H1 (cell line): ENCODE data around the gene ENTPD8. TPM values are rescaled to one million over a fixed set of nuclear protein-coding genes. Genes with fewer than 3 reads are reported as not detected.

Source experiments
- ATF3 ChIP-seq: IDR thresholded peaks from 2 replicates; pipeline ENCODE4 v1.6.1; 2011; ENCODE audit warnings: low read depth, mild to moderate bottlenecking, low read length; ENCODE audit not compliant: insufficient read depth
- BACH1 ChIP-seq: IDR thresholded peaks from 2 replicates; pipeline ENCODE4 v1.6.1; 2012; ENCODE audit warnings: low read length, improper control_type of control experiment
- JUND ChIP-seq: IDR thresholded peaks from 2 replicates; pipeline ENCODE4 v1.6.1; 2011; ENCODE audit warnings: mild to moderate bottlenecking, improper control_type of control experiment, low read length
- MAFK ChIP-seq: IDR thresholded peaks from 2 replicates; pipeline ENCODE4 v1.6.1; 2012; ENCODE audit warnings: low read depth, mild to moderate bottlenecking, improper control_type of control experiment, low read length
- POLR2AphosphoS5 ChIP-seq: IDR thresholded peaks from 2 replicates; pipeline ENCODE4 v1.6.1; 2011; ENCODE audit warnings: low read depth, low read length
- RNF2 ChIP-seq: fragments of 200-900, 300-1000 bp; sonication (generic); IDR thresholded peaks from 2 replicates; pipeline ENCODE4 v1.7.1; 2016; ENCODE audit warnings: borderline replicate concordance, low read depth, mild to moderate bottlenecking, antibody characterized with exemption, low read length; ENCODE audit not compliant: poor library complexity, severe bottlenecking; ENCODE audit errors: missing control alignments
- polyA plus RNA-seq, 7 experiments: library from polyadenylated mRNA; depleted of rRNA in 3 of 7; stranded (reverse) in 5 of 7; unstranded in 2 of 7; fragments of >200 nt in 5 of 7; fragments of 200-250 nt in 2 of 7; gene quantifications; 1 replicate in 5 of 7; 2 replicates in 1 of 7; 4 replicates in 1 of 7; pipeline versions ENCODE4 v1.2.1 to v1.2.3, GENCODE V29; 2011 to 2013; ENCODE audit warnings: missing spikeins in 2 of 7, mixed read lengths in 2 of 7
- total RNA-seq: library from RNA; stranded (reverse); fragmentation: NEBNext Ultra II Directional; extraction: Animal tissue kit (Norgen Biotek cat#: 25700); gene quantifications from 2 replicates; pipeline ENCODE4 v1.2.1, GENCODE V29; 2021

The ENTPD8 gene
- total and polyA plus RNA-seq, 2 of the 8 experiments (the other 6 are each of a cell fraction or from before 2014, with no cell fraction given), result 0.48 to 0.51 TPM

GRCh38 chr9:137427454-137428310 lies 13.5 kb downstream of the ENTPD8 start (continued):
- TF ChIP-seq JUND (no peak), POLR2AphosphoS5 (no peak), BACH1 (no peak), ATF3 (no peak), RNF2 (no peak), MAFK (no peak)
